ENCODE measurements around the gene ATXN7.

Gene ATXN7

DNA sequence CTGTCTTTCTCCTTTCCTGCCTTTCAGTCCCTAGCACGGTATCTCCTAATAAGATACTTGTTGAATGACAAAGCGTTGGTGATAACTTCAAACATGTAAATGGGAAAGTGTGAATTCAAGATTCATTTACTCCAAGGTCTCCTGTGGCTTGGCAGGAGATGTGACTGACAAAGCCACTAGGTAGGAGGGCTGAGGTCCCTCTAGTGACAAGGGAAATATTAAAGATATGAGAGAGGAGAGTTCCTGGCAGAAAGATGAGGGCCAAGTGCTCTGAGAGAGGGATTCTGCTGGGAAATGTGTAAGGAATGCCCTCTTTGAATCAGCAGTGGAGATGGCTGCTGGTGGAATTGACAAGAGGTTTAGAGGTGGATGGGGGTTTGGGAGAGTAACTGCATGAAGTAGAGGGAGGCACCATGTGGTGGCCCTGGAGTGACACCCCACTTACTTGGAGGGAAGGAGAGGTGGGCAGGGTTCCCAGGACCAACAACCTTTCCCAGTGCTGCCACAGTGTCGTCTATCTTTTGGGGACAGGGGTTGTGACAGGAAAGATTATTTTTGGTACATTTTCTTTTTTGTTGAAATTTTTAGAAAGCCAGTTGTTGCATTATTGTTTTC is 91.5 kb downstream of the ATXN7 start:
- Histone ChIP-seq H3K4me2 (ENCODE audit: low read depth, low read length, poor library complexity, severe bottlenecking) (no peak overlapping the region), H3K36me3 (ENCODE audit: insufficient read depth, low read length) (peaks cover 38% of the 10 kb centered on the region), H3K4me1 (ENCODE audit: insufficient read depth, low read length, poor library complexity, severe bottlenecking) (peaks cover 9% of the 10 kb centered on the region), H3K9me3 (ENCODE audit: insufficient read depth, low read depth, low read length) (no peaks in the 10 kb centered on the region), H4K20me1 (ENCODE audit: insufficient read depth, low read length, poor library complexity, severe bottlenecking) (peaks cover 24% of the 10 kb centered on the region), H3K27me3 (ENCODE audit: insufficient read depth, low read length, poor library complexity, severe bottlenecking) (no peaks in the 10 kb centered on the region), H3K9me2 (replicated peaks; ENCODE audit: low read depth, low read length) (no peaks in the 10 kb centered on the region), H3F3A (ENCODE audit: low read depth) (no peaks in the 10 kb centered on the region), H3K4me3 (ENCODE audit: low read length, poor library complexity, severe bottlenecking) (no peak overlapping the region), H3K9ac (ENCODE audit: low read depth, low read length, poor library complexity, severe bottlenecking) (no peak overlapping the region), H3K79me2 (ENCODE audit: insufficient read depth, low read length) (peaks cover 60% of the 10 kb centered on the region), H2AFZ (ENCODE audit: low read length) (no peak overlapping the region)
- TF ChIP-seq EZH2phosphoT487 (IDR thresholded peaks at IDR 0.05; ENCODE audit: borderline replicate concordance) = no peak
- TF ChIP-seq, protein P1, sequence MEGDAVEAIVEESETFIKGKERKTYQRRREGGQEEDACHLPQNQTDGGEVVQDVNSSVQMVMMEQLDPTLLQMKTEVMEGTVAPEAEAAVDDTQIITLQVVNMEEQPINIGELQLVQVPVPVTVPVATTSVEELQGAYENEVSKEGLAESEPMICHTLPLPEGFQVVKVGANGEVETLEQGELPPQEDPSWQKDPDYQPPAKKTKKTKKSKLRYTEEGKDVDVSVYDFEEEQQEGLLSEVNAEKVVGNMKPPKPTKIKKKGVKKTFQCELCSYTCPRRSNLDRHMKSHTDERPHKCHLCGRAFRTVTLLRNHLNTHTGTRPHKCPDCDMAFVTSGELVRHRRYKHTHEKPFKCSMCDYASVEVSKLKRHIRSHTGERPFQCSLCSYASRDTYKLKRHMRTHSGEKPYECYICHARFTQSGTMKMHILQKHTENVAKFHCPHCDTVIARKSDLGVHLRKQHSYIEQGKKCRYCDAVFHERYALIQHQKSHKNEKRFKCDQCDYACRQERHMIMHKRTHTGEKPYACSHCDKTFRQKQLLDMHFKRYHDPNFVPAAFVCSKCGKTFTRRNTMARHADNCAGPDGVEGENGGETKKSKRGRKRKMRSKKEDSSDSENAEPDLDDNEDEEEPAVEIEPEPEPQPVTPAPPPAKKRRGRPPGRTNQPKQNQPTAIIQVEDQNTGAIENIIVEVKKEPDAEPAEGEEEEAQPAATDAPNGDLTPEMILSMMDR (conservative IDR thresholded peaks at IDR 0.05; ENCODE audit: low read length) = no peak

DNA sequence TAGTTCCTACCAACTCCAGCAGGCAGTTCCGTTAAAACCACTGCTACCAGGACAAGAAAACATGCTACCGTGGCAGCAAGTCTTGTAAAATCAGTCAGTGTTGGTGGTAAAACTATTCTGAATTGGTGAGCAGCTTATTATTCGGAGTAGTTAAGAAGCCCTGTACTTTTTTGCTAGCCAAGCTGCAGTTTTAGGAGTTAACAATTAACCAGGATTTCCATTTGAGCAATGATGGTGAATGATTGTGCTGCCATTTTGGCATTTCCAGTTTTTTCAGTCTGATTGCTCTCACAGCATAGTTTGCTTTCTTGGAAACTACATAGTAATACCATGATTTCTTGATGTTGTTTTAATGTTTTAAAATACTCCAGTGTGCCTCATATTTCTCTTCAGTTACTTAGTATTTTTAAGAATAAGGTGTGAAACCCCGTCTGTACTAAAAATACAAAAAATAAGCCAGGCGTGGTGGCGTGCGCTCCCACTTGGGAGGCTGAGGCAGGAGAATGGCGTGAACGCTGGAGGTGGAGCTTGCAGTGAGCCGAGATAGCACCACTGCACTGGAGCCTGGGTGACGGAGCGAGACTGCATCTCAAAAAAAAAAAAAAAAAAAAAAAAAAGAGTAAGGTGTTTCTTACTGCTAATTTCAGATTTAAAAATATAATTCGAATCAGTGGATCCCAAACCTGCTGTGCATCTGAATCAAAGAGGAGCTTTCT is 92.3 kb downstream of the ATXN7 start:
- Histone ChIP-seq H3K27me3 (ENCODE audit: insufficient read depth, low read length, poor library complexity, severe bottlenecking) (no peaks in the 10 kb centered on the region), H3K79me2 (ENCODE audit: insufficient read depth, low read length) (peaks cover 60% of the 10 kb centered on the region)

DNA sequence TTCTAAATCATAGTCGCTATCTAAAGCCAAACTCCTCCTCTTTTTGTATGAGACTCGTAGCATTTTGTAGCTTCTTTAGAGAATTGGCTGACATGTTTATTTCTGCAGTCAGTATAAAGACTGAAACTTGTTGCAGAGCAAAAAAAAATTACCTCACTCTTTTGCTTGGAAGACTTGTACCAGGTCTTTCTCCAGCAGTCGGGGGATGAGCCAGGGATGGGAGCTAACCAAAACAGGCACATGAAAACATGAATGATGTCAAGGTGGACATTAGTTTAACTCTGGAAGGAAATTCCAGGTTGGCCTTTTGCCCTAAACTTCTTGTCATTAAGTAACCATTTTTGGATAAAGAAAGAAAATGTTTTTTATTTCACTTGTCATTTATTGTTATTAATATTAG is 95.5 kb downstream of the ATXN7 start:
- peaks cover 35% of the 10 kb centered on the region for H4K20me1 ChIP-seq (ENCODE audit: insufficient read depth, low read length, poor library complexity, severe bottlenecking)
- TF ChIP-seq EZH2phosphoT487 (IDR thresholded peaks at IDR 0.05; ENCODE audit: borderline replicate concordance) = no peak
- TF ChIP-seq, protein P1 (conservative IDR thresholded peaks at IDR 0.05; ENCODE audit: low read length) = no peak
- H3F3A ChIP-seq (ENCODE audit: low read depth) = no peaks in the 10 kb centered on the region
- H3K4me3 ChIP-seq (ENCODE audit: low read length, poor library complexity, severe bottlenecking) = no peak overlapping the region
- H3K4me1 ChIP-seq (ENCODE audit: insufficient read depth, low read length, poor library complexity, severe bottlenecking) = peaks cover 13% of the 10 kb centered on the region
- peaks cover 32% of the 10 kb centered on the region for H3K36me3 ChIP-seq (ENCODE audit: insufficient read depth, low read length)
- no peaks in the 10 kb centered on the region for H3K27me3 ChIP-seq (ENCODE audit: insufficient read depth, low read length, poor library complexity, severe bottlenecking)
- H3K9ac ChIP-seq (ENCODE audit: low read depth, low read length, poor library complexity, severe bottlenecking) = no peak overlapping the region
- no peak overlapping the region for H3K4me2 ChIP-seq (ENCODE audit: low read depth, low read length, poor library complexity, severe bottlenecking)
- no peaks in the 10 kb centered on the region for H3K9me3 ChIP-seq (ENCODE audit: insufficient read depth, low read depth, low read length)
- H2AFZ ChIP-seq (ENCODE audit: low read length) = no peak overlapping the region
- H3K9me2 ChIP-seq (replicated peaks; ENCODE audit: low read depth, low read length) = no peaks in the 10 kb centered on the region
- H3K79me2 ChIP-seq (ENCODE audit: insufficient read depth, low read length) = peaks cover 63% of the 10 kb centered on the region

More for the DNA sequence above, 92.3 kb downstream of the ATXN7 start:
- Histone ChIP-seq H2AFZ (ENCODE audit: low read length) (no peak overlapping the region), H3K9ac (ENCODE audit: low read depth, low read length, poor library complexity, severe bottlenecking) (no peak overlapping the region), H3F3A (ENCODE audit: low read depth) (no peaks in the 10 kb centered on the region), H3K36me3 (ENCODE audit: insufficient read depth, low read length) (peaks cover 38% of the 10 kb centered on the region), H4K20me1 (ENCODE audit: insufficient read depth, low read length, poor library complexity, severe bottlenecking) (peaks cover 25% of the 10 kb centered on the region), H3K9me3 (ENCODE audit: insufficient read depth, low read depth, low read length) (no peaks in the 10 kb centered on the region), H3K4me1 (ENCODE audit: insufficient read depth, low read length, poor library complexity, severe bottlenecking) (peaks cover 13% of the 10 kb centered on the region), H3K9me2 (replicated peaks; ENCODE audit: low read depth, low read length) (no peaks in the 10 kb centered on the region), H3K4me3 (ENCODE audit: low read length, poor library complexity, severe bottlenecking) (no peak overlapping the region), H3K4me2 (ENCODE audit: low read depth, low read length, poor library complexity, severe bottlenecking) (no peak overlapping the region)
- TF ChIP-seq, protein P1 (conservative IDR thresholded peaks at IDR 0.05; ENCODE audit: low read length) = no peak

All from Loucy (cell line).